ENCODE results near the gene SLC18A3.

The SLC18A3 gene

DNA sequence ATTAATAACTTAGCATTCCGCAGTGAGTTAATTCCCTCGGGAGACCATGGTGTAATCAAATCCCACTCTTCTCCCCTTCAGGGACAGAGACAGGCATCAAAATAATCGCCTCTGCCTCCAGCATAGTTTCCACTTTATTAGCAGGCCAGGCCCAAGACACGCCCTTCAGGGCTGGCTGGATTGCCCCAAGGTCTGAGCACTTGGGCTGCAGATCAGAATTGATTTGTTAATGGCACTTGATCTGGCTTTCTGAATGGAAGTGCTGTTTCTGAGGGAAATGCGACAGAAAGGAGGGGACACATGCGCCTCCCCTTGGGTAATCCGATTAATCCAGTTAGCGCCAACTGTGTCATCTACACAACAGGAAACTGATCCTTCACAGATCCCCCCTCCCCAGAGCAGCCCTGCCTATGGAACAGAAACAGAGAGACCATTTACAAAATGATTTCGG, 19.3 kb downstream of the SLC18A3 start:
- DNase-seq = no peak

GRCh38 chr10:49631975-49632374, 21.9 kb downstream of the SLC18A3 start:
- no peak for DNase-seq

DNA sequence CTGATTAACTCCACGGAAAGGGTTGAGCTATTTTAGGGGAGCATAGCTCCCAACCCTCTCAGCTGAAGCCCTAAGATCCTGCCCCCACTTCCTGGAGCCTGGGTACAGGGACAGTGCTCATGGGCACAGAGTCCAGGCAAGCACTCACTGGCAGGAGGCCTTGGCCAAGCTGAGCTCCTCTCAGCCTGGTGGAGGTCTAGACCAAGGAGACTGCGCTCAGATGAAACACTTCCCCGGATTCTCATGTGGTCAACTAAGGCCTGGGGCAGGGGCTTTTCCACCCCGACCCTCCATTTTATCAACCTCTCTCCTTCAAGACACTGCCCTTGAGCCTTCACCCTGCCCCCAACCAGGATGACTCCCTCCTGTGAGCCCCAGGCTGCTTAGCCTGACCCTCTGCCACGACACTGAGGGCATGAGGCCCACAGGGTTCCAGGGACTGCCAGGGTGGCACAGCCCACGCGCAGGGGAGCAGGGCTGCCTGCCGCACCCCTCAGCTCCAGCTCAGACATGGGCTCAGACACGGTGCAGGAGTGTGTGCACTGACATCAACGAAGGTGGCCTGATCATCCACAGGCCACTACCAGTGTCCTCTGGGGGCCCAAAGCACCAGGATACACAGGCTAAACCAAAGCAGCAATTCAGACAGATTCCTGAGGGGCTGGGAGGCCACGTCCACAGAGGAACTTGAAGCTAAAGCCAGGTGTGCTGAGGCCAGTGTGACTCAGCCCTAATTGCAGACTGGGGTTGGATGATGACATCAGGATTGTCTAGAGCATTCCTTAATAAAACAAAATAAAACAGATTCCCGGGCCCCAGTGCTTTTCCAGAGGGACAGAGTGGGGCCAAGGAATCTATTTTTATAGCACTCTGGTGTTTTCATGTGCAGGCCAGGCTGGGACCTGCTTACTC, 22.6 kb downstream of the SLC18A3 start:
- no peak for DNase-seq

DNA sequence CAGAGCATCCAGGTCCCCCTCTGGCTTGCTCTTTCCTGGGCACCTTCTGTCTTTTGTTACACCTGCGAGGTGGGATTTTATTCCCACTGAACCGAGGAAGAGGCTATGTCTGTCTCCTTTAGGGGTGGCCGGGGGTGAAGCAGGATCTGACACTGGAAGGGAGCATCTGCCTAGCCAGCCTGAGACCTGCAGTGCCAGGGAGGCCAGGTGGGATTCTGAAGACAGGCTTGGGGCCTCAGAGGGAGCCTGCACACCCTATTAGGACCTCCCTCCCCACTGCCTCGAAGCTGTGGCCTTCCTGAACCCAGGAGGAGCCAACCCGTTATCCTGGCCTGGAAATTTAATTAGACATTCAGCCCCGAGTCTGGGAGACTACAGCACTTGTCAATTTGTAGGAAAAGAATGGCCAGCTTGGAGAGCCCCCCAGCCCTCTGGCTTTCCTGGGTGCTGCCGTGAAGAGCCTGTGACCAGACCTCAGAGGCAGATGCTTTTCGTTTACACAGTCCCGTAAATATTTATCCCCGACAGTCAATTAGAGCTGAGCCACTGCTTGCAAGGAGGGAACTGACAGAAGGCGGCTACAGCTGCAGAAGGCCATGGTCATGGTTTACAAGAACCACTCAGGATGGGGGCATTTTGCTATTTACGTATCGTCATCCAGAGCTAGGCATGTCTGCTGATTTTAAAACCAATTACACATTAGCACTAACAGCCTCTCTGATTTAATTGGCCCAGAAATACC, 23.4 kb downstream of the SLC18A3 start:
- DNase-seq = no peak

DNA sequence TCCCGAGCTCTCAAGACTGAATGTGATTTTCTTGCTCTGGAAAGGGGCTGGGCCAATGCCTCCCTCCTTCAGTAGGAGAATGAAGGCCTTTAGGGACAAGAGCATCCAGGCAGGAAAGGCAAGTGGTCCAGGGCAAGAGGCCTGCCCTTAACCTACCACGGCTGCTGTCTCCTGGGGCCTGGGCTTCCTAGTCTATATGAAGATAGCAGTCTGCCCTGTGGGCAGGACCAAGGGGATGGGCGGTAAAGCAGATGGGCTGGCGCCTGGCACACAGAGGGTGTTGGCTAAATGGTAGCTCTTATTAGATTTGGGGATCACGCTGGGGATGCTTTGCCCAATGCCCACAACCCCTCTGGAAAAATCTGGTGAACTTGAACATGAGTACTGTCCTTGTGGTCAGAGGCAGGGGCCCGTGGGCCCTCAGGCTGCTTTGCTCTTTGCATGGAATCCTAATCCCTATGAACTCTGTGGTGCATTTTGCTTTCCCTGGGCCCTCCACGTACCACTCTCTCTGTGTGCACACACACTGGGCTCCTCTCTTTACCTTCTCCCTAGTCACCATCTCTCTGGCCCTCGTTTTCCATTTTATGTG, 24.1 kb downstream of the SLC18A3 start:
- no peak for DNase-seq

GRCh38 chr10:49642311-49642710, 32.2 kb downstream of the SLC18A3 start:
- no peak for DNase-seq

DNA sequence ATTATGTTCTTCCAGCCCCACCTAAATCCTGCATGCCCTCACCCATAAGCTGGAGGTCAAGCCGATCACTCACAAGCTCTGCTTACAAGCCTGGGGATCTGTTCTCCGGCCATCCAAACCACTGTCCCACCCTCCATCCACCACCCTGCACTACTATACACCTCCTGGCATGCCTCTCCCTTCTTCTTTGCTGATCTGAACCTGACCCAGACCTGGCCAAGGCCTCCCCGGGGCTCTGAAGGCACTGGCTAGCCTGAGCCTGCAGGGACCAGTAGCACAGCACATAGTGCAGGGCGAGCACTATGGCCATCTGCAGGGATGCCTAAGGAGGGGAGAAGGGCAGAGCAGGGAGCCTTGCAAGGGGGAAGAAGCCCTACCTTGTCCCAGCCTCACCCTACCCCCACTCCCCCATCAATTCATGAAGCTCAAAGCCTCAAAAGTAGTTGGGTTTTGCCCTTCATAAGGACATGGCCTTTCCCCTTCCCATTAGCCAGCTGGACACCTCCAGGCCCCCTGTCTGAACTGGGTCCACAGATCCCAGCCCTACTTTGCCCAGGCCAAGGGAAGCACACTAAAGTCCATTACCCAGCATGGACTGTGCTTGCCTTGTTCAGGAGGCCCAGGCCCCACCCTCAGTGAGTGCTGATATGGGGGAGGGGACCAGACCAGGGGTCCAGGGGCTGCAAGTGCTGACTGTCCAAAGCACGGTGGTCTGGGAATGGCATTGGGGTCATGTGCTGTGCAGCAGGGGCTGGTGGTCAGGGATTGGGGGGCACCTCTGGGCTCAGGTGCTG, 33.3 kb downstream of the SLC18A3 start:
- DNase-seq = no peak

GRCh38 chr10:49644035-49644646, 34.0 kb downstream of the SLC18A3 start:
- no peak for DNase-seq

DNA sequence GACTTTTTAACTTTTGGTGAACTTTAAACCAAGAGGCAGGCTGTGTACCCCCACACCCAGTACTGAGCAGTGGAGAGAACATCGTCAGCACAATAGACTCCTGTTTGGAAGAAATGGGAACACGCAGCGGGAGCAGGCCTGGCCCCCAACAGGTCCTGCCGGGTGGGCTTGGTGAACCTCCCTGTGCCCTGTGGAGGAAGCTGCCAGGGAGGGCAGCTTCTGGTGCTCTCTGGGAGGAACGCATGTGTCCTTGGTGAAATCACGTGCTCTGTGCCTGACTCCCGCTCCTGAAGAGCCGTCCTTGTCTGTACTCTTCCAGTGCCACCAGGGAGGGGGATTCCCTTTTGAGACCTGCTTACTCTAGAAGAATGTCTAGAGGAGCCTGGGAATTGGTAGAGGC, 35.3 kb downstream of the SLC18A3 start:
- DNase-seq = no peak

GRCh38 chr10:49645871-49646870, 36.1 kb downstream of the SLC18A3 start:
- no peak for DNase-seq

DNA sequence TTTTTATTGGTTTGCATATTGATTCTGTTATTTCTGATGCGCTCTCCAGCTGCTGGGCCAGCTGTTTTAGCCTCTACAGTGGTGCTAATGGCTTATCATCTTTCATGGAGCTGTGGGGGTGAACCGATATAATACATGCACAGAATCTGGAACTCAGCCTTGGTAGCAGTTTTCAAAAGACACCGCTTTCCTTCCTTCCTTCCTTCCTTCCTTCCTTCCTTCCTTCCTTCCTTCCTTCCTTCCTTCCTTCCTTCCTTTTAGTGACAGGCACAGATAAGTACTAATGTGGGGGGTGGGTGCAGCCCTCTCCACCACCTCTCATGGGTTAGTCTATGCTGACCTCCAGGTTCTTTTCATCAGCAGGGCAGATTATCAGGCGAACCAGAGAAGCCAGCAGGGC, 37.4 kb downstream of the SLC18A3 start:
- no peak for DNase-seq

- no peak for DNase-seq
Measured at GRCh38 chr10:49647985-49648795, 38.1 kb downstream of the SLC18A3 start.

DNA sequence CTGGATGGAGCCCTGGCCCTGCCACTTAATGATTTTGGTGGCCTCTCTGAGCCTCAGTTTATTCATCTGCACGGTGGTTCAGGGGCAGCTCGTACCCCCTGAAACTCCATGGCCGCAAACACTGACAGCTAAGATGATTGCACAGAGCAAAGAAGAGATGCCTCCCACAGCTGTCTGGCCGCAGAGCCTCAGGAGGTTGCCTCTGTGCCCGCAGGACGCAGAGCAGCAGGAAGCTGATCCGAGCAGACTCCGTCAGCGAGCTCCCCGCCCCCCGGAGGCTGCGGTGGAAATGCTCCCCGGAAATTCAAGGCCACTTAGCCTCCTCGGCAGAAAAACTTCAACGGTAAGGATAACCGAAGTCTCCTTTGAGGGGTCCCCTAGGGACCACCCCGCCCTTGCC, 39.2 kb downstream of the SLC18A3 start:
- DNase-seq = no peak

DNA sequence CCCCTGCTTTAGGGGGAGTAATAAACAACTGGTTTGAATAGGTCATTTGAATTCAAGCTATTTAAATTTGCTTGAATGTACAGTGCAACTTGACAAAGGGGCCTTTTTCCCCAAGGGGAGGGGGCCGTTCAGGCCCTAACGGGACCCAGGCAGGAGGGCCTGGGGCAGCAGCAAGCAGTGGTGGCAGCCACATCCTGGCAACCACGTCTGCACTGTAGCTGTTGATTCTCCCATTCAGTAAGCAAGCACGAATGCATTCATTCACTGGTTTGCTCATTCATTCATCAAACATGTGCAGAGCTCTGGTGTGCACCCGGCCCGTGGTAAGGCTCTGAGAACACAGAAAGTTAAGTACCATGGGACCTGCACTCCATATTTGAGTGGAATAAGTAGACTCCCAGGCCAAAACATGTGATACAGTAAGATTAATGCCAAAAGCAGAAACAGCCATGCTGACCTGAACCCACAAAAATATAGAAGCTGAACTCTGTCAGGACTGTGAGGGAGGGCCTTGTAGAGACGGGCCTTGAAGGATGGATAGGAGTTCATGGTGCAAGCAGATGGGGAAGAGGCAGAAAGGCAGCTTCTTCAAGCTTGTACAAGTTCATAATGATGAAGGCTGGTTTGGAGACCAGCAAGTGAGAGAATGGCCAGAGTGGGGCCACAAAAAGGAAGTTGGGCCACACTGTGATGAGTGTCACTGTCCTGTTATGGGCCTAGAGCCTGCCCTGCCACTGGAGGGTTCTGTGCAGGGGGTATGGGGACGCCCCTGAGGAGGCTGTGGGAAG, 40.0 kb downstream of the SLC18A3 start:
- DNase-seq = no peak

- DNase-seq = no peak
Measured at GRCh38 chr10:49650724-49651034, 40.6 kb downstream of the SLC18A3 start.

- DNase-seq = no peak
Measured at GRCh38 chr10:49651039-49651835, 41.1 kb downstream of the SLC18A3 start.

DNA sequence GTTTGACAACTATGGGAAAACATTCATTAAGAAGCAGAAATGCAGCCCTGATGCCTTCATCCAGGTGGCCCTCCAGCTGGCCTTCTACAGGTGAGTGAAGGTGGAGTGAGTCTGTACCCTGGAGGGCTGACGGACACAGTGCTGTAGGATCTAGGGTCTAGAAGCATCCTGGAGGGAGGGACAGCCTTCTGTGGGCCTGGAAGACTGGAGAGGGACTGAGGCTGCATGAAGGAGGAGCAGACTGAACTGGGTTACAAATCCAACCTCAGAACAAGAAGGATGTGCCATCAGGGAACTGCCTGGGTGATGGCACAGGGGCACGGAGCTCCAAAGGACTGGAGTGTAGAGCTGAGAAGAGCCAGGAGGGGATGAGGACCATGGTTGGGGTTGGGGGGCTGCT, 41.8 kb downstream of the SLC18A3 start:
- no peak for DNase-seq

GRCh38 chr10:49652421-49653272, 42.5 kb downstream of the SLC18A3 start:
- no peak for DNase-seq
